PC-3 (cell line): ENCODE measurements around the gene USP28. TPM values are rescaled to one million over a fixed set of nuclear protein-coding genes. Genes with fewer than 3 reads are reported as not detected.

Experiments
- ATAC-seq: fragments of 200-7000 bp; cut with Tn5 transposase; 2 replicates; pipeline ENCODE4 v1.9.1; 2020; ENCODE audit warnings: mild to moderate bottlenecking, moderate library complexity
- BruUV-seq: library from RNA; stranded (reverse); fragments of 400-500 nt; replicated peaks from 2 replicates; lab custom pipeline; 2021; lab: Mats Ljungman, UMichigan
- CTCF ChIA-PET: fragments of 300-600 bp; sonication (Branson Sonifier 250); formaldehyde crosslinking; loops from one replicate; lab custom pipeline; 2022; ENCODE audit warnings: antibody characterized with exemption; lab: Charles Lee
- POLR2A ChIA-PET: fragments of 300-600 bp; sonication (Branson Sonifier 250); formaldehyde crosslinking; loops from one replicate; lab custom pipeline; 2022; ENCODE audit warnings: antibody characterized with exemption; ENCODE audit not compliant: unreplicated experiment; lab: Charles Lee
- DNase-seq: peaks from one replicate; pipeline ENCODE4 v3.0.0-alpha.2; 2015
- H2AFZ ChIP-seq: fragments of 300-600 bp; sonication (generic); 2 replicates; pipeline ENCODE4 v1.6.0; 2016; ENCODE audit warnings: antibody characterized with exemption, low read length
- H3F3A ChIP-seq: fragments of 300-600 bp; sonication (generic); one replicate; pipeline ENCODE4 v1.6.0; 2017; ENCODE audit warnings: antibody characterized with exemption, low read length, control low read depth, mild to moderate bottlenecking; ENCODE audit not compliant: unreplicated experiment
- H3K27ac ChIP-seq: fragments of 300-600 bp; sonication (generic); 2 replicates; pipeline ENCODE4 v1.5.1; 2016; ENCODE audit warnings: mild to moderate bottlenecking, low read length
- H3K27me3 ChIP-seq: fragments of 300-600 bp; sonication (generic); 2 replicates; pipeline ENCODE4 v1.6.1; 2016; ENCODE audit warnings: low read length, mixed read lengths
- H3K36me3 ChIP-seq: fragments of 300-600 bp; sonication (generic); 2 replicates; pipeline ENCODE4 v1.6.1; 2016; ENCODE audit warnings: low read depth, mixed run types, low read length, mixed read lengths
- H3K4me1 ChIP-seq: fragments of 300-600 bp; sonication (generic); 2 replicates; pipeline ENCODE4 v1.5.1; 2016; ENCODE audit warnings: low read length; ENCODE audit not compliant: insufficient read depth
- H3K4me2 ChIP-seq: fragments of 300-600 bp; sonication (generic); 2 replicates; pipeline ENCODE4 v1.6.0; 2016; ENCODE audit warnings: low read length
- H3K4me3 ChIP-seq: fragments of 300-600 bp; sonication (generic); 2 replicates; pipeline ENCODE4 v1.5.1; 2016; ENCODE audit warnings: mild to moderate bottlenecking, low read length, mixed read lengths
- H3K79me2 ChIP-seq: fragments of 300-600 bp; sonication (generic); 2 replicates; pipeline ENCODE4 v1.6.1; 2017; ENCODE audit warnings: low read length, mixed read lengths
- H3K9ac ChIP-seq: fragments of 300-600 bp; sonication (generic); 2 replicates; pipeline ENCODE4 v1.6.0; 2016; ENCODE audit warnings: mild to moderate bottlenecking, low read length
- H3K9me2 ChIP-seq: fragments of 300-600 bp; sonication (generic); replicated peaks from 2 replicates; pipeline ENCODE4 v1.6.1; 2016; ENCODE audit warnings: mixed run types, low read length, mixed read lengths
- H3K9me3 ChIP-seq: fragments of 300-600 bp; sonication (generic); 2 replicates; pipeline ENCODE4 v1.6.1; 2016; ENCODE audit warnings: low read length, mixed read lengths
- H4K20me1 ChIP-seq: fragments of 300-600 bp; sonication (generic); 2 replicates; pipeline ENCODE4 v1.6.1; 2016; ENCODE audit warnings: low read length, mixed read lengths
- CTCF ChIP-seq: fragments of 300-600 bp; sonication (generic); conservative IDR thresholded peaks from 2 replicates; pipeline ENCODE4 v1.5.1; 2017; ENCODE audit warnings: antibody characterized with exemption, low read depth, mild to moderate bottlenecking, low read length
- EZH2 ChIP-seq: fragments of 300-600 bp; sonication (generic); IDR thresholded peaks from one replicate; pipeline ENCODE4 v1.6.1; 2017; ENCODE audit warnings: antibody characterized with exemption, mild to moderate bottlenecking, low read length; ENCODE audit not compliant: unreplicated experiment
- EZH2phosphoT487 ChIP-seq: fragments of 300-600 bp; sonication (generic); IDR thresholded peaks from 2 replicates; pipeline ENCODE4 v1.6.1; 2018; ENCODE audit warnings: mild to moderate bottlenecking, antibody characterized with exemption, low read length, borderline replicate concordance
- intact Hi-C: fragments of 100-400 bp; cut with micrococcal nuclease; formaldehyde crosslinking; loops from 2 replicates; pipeline ENCODE4 v1.9.0; 2023
- total RNA-seq: library from RNA; depleted of rRNA; stranded (reverse); fragments of >200 nt; gene quantifications from 2 replicates; pipeline ENCODE4 v1.2.3, GENCODE V29; 2014

USP28 gene
- total RNA-seq, 1 experiment from 2014 or later = 27.7 TPM

- ChIA-PET POLR2A (no interaction called here), CTCF (interaction anchor here (0.6 to 0.8 kb wide), 3 partner anchors 23 to 1291 kb away, joined by 3 to 6 read pairs (median 4); no protein-coding TSS in a partner anchor)
- ATAC-seq (peak; percentile 98), DNase-seq (peak; percentile 99)
- peaks cover 29% of the 10 kb centered on the region for H3K79me2 ChIP-seq
- H3K4me1 ChIP-seq = peaks cover 16% of the 10 kb centered on the region
- no peaks in the 10 kb centered on the region for H4K20me1 ChIP-seq
- H3K9ac ChIP-seq = peak within 1 kb of the TSS; percentile 94
- H3K9me2 ChIP-seq = no peaks in the 10 kb centered on the region
- TF ChIP-seq EZH2phosphoT487 (no peak), CTCF (peak; percentile 99)
- H3K36me3 ChIP-seq = peaks cover 3% of the 10 kb centered on the region; the same call in 1 of the 2 replicates
- peak within 1 kb of the TSS; percentile 91 for H3K4me3 ChIP-seq
- no TSS peak for BruUV-seq
- H2AFZ ChIP-seq = peak within 1 kb of the TSS; percentile 93
- intact Hi-C loops = loop anchor here (2.0 kb wide), 1 partner anchor 101 kb away; the partner anchor contains the start of gene USP28
- peak within 1 kb of the TSS; percentile 35 for H3K27ac ChIP-seq
- peak within 1 kb of the TSS; percentile 85 for H3K4me2 ChIP-seq
- no peaks in the 10 kb centered on the region for H3K9me3 ChIP-seq
- H3F3A ChIP-seq = no peaks in the 10 kb centered on the region
- H3K27me3 ChIP-seq = no peaks in the 10 kb centered on the region
Observed at GRCh38 chr11:113773416-113774173, 101.8 kb downstream of the USP28 start, which contains the start of gene ZW10. TSS of gene ZW10 (minus strand) at chr11:113773692. CDS start at chr11:113773666, 26 bp downstream.

- peak overlapping the region; percentile 94 for H3K9ac ChIP-seq
- no peaks in the 10 kb centered on the region for H4K20me1 ChIP-seq
- H3K9me2 ChIP-seq = no peaks in the 10 kb centered on the region
- H3K79me2 ChIP-seq = peaks cover 31% of the 10 kb centered on the region
- intact Hi-C loops = loop anchor here (2.0 kb wide), 1 partner anchor 102 kb away; the partner anchor contains the start of gene USP28
- H3K36me3 ChIP-seq = peaks cover 9% of the 10 kb centered on the region; the same call in 1 of the 2 replicates
- H3K9me3 ChIP-seq = no peaks in the 10 kb centered on the region
- peak overlapping the region; percentile 85 for H3K4me2 ChIP-seq
- H3F3A ChIP-seq = no peaks in the 10 kb centered on the region
- TF ChIP-seq EZH2 (no peak), EZH2phosphoT487 (no peak), CTCF (no peak)
- peak overlapping the region; percentile 26 for H3K27ac ChIP-seq
- H2AFZ ChIP-seq = peak overlapping the region; percentile 93
- ATAC-seq (peak; percentile 47), DNase-seq (peak; percentile 33)
- ChIA-PET POLR2A (no interaction called here), CTCF (interaction anchor here (0.6 to 0.8 kb wide), 3 partner anchors 23 to 1292 kb away, joined by 3 to 6 read pairs (median 4); no protein-coding TSS in a partner anchor)
- no peaks in the 10 kb centered on the region for H3K27me3 ChIP-seq
- H3K4me3 ChIP-seq = peak overlapping the region; percentile 91
- BruUV-seq = no TSS peak
- H3K4me1 ChIP-seq = peaks cover 11% of the 10 kb centered on the region
Observed at GRCh38 chr11:113773092-113773415, 102.3 kb downstream of the USP28 start.
